ENCODE measurements around the gene TMPRSS9. TPM values are rescaled to one million over a fixed set of nuclear protein-coding genes. Genes with fewer than 3 reads are reported as not detected.

TMPRSS9 gene
- polyA plus RNA-seq, 1 donor (not counting 4 experiments of a cell fraction or from before 2014, with no cell fraction given): not detected

- H3K9ac ChIP-seq (ENCODE audit: control insufficient read depth, extremely low read depth, insufficient read depth, low read length): no peak overlapping the region
- H3K9me1 ChIP-seq (ENCODE audit: control insufficient read depth, extremely low read depth, insufficient read depth, low read length): no peaks in the 10 kb centered on the region
- no peak overlapping the region for H2AFZ ChIP-seq (ENCODE audit: control insufficient read depth, low read length)
- FAIRE-seq (no peak), DNase-seq (ENCODE audit: low read depth, low spot score) (no peak)
- no peak overlapping the region for H3K4me3 ChIP-seq (ENCODE audit: control insufficient read depth in 2 of 3, extremely low read depth in 1 of 3, insufficient read depth in 2 of 3, low read depth in 1 of 3, low read length in 3 of 3)
- dilution Hi-C loops (cut with MboI; ENCODE audit: extremely low pct_ligation_motif_present, low sequenced_read_pairs): no loop called here
- H3K79me2 ChIP-seq (ENCODE audit: control insufficient read depth, insufficient read depth, low read length): peaks cover 4% of the 10 kb centered on the region
- no peak overlapping the region for H3K4me2 ChIP-seq (ENCODE audit: control insufficient read depth, extremely low read depth, insufficient read depth, low read depth, low read length)
- H3K4me1 ChIP-seq (ENCODE audit: control insufficient read depth, extremely low read depth, insufficient read depth, low read length): no peaks in the 10 kb centered on the region
- TF ChIP-seq EZH2 (IDR thresholded peaks at IDR 0.05; ENCODE audit: low read length) (no peak), CTCF (optimal IDR thresholded peaks at IDR 0.05 in 1 of 3, IDR thresholded peaks at IDR 0.05 in 1 of 3, conservative IDR thresholded peaks at IDR 0.05 in 1 of 3; ENCODE audit: extremely low read depth in 1 of 3, insufficient read depth in 2 of 3, low read length in 3 of 3) (no peak)
- no peak overlapping the region for H3K27ac ChIP-seq (ENCODE audit: control insufficient read depth, insufficient read depth, low read length)
- H3K9me3 ChIP-seq (ENCODE audit: control insufficient read depth, low read depth, low read length): no peaks in the 10 kb centered on the region
- H4K20me1 ChIP-seq (ENCODE audit: control insufficient read depth, extremely low read depth, insufficient read depth, low read length): no peaks in the 10 kb centered on the region
- no peaks in the 10 kb centered on the region for H3K27me3 ChIP-seq (ENCODE audit: control insufficient read depth, extremely low read depth, insufficient read depth, low read length)
- H3K36me3 ChIP-seq (ENCODE audit: control insufficient read depth in 2 of 2, extremely low read depth in 1 of 2, insufficient read depth in 2 of 2, low read length in 2 of 2): peaks cover 9 to 21% of the 10 kb centered on the region in 2 experiments
Observed at GRCh38 chr19:2417881-2418406, 57.9 kb downstream of the TMPRSS9 start.

GRCh38 chr19:2419754-2420153 is 59.7 kb downstream of the TMPRSS9 start:
- dilution Hi-C loops (cut with MboI; ENCODE audit: extremely low pct_ligation_motif_present, low sequenced_read_pairs): no loop called here
- TF ChIP-seq CTCF (optimal IDR thresholded peaks at IDR 0.05 in 1 of 3, IDR thresholded peaks at IDR 0.05 in 1 of 3, conservative IDR thresholded peaks at IDR 0.05 in 1 of 3; ENCODE audit: extremely low read depth in 1 of 3, insufficient read depth in 2 of 3, low read length in 3 of 3) (no peak), EZH2 (IDR thresholded peaks at IDR 0.05; ENCODE audit: low read length) (no peak)

More at GRCh38 chr19:2419754-2420153, 59.7 kb downstream of the TMPRSS9 start:
- Histone ChIP-seq H3K9ac (ENCODE audit: control insufficient read depth, extremely low read depth, insufficient read depth, low read length) (no peak overlapping the region), H4K20me1 (ENCODE audit: control insufficient read depth, extremely low read depth, insufficient read depth, low read length) (peaks cover 3% of the 10 kb centered on the region), H3K27ac (ENCODE audit: control insufficient read depth, insufficient read depth, low read length) (no peak overlapping the region), H3K36me3 (ENCODE audit: control insufficient read depth in 2 of 2, extremely low read depth in 1 of 2, insufficient read depth in 2 of 2, low read length in 2 of 2) (peaks cover 10 to 23% of the 10 kb centered on the region in 2 experiments), H3K27me3 (ENCODE audit: control insufficient read depth, extremely low read depth, insufficient read depth, low read length) (no peaks in the 10 kb centered on the region), H3K9me3 (ENCODE audit: control insufficient read depth, low read depth, low read length) (no peaks in the 10 kb centered on the region), H2AFZ (ENCODE audit: control insufficient read depth, low read length) (no peak overlapping the region), H3K4me2 (ENCODE audit: control insufficient read depth, extremely low read depth, insufficient read depth, low read depth, low read length) (no peak overlapping the region), H3K9me1 (ENCODE audit: control insufficient read depth, extremely low read depth, insufficient read depth, low read length) (no peaks in the 10 kb centered on the region), H3K79me2 (ENCODE audit: control insufficient read depth, insufficient read depth, low read length) (peaks cover 13% of the 10 kb centered on the region), H3K4me1 (ENCODE audit: control insufficient read depth, extremely low read depth, insufficient read depth, low read length) (no peaks in the 10 kb centered on the region), H3K4me3 (ENCODE audit: control insufficient read depth in 2 of 3, extremely low read depth in 1 of 3, insufficient read depth in 2 of 3, low read depth in 1 of 3, low read length in 3 of 3) (no peak overlapping the region)
- FAIRE-seq (no peak), DNase-seq (ENCODE audit: low read depth, low spot score) (no peak)
